Heart left ventricle (tissue), 13 donors: ENCODE results near the gene THAP11.

ENCODE experiments used
- CTCF ChIP-seq, 12 donors: fragments of 200-600 bp; sonication (generic) in 4 of 12; IDR thresholded peaks; one replicate each; pipeline versions ENCODE4 v1.5.0 to v1.8.0; 2018 to 2022; ENCODE audit warnings: antibody characterized with exemption in 12 of 12, mild to moderate bottlenecking in 5 of 12
- POLR2A ChIP-seq, 2 donors: fragments of 450-650 bp; IDR thresholded peaks; one replicate each; pipeline ENCODE4 v1.6.1; 2017; ENCODE audit warnings: antibody characterized with exemption in 2 of 2, mild to moderate bottlenecking in 2 of 2, moderate library complexity in 2 of 2
- donor health status: ischemic (EF 13 %, LVEDD 7.1; RV severe dilation, severe dysfunction).
- donor health status: DM: no; HTN: yes; CAD: no.
- donor health status: DM: no; HTN: no; CAD: no.
- donor health status: ischemic (EF 25% LVEDD 6.9; RV normal size, moderate dysfunction).
- donor health status: ischemic (EF 25% LVEDD 5.7; RV mildly dilated, moderate dysfunction).
- donor health status: ischemic (EF 35%, LVEDD 5.7; RV mildly dilated, moderate dysfunction).
- donor health status: nonischemic (EF 11% LVEDD 7.7; RV severe dilation, severe dysfunction).
- donor health status: DM: yes; HTN: yes; CAD: no.
- donor health status: PGD.
- donor health status: ischemic (EF 29% LVEDD 5.4; RV normal size, mild dysfunction).
- donor health status: nonischemic (EF 23%, LVEDD 6.1; RV moderate dilation, normal function).

DNA sequence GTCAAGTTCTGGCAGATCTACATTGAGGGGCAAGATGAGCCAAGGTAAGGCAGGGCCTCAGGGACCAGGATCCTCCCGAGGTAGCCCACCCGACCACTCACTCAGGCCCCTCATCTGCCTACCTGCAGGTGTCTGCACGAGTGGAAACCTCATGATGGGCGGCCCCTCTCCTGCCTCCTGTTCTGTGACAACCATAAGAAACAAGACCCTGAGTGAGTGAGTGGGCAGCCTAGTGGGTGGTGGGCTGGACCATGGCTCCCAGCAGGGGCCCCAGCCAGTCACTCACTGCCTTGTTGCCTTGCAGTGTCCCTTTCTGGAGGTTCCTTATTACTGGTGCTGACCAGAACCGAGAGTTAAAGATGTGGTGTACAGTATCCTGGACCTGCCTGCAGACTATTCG is 36.1 kb downstream of the THAP11 start:
- TF ChIP-seq POLR2A (IDR thresholded peaks at IDR 0.05) (no peak), CTCF (IDR thresholded peaks at IDR 0.05) (no peak)
